HTR-8/SVneo (cell line): Measurements from ENCODE around the gene ATMIN.
A peak's percentile ranks its signal among the peaks of the same experiment; 100 is the strongest.

Source experiments
- DNase-seq: peaks from one replicate; pipeline ENCODE4 v3.0.0; 2011; ENCODE audit warnings: low spot score, mixed read lengths; ENCODE audit not compliant: insufficient read length
- FAIRE-seq: peaks from 2 replicates; lab custom pipeline; 2011; peaks lifted over from hg19 to GRCh38; lab: Jason Lieb, UNC

The ATMIN gene

DNA sequence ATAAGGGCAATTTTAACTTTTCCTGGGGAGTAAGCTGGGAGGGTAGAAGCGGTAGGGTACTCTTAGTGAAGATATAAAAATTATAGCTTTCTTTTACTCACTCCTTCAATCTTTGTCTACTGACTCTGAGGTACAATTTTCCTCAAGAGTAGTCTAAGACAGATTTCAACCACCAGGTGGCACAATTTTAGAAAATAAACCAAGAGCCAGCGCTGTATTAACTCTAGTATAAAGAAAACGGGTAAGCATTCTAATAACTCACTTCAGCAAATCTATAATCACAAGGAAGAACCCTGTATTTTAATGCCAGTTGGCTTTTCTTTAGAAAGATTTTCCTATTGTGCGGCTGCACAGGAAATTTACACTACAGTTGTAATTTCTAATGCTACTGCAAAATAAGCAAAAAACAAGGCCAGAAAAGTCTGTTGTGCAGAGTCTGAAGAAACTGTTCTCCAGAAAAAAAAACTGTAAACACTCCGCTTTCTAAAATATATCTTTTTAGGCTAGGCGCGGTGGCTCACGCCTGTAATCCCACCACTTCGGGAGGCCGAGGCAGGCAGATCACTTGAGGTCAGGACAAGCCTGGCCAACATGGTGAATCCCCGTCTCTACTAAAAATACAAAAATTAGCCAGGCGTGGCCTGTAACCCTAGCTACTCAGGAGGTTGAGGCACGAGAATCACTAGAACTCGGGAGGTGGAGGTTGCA is 30.8 kb upstream of the ATMIN start:
- FAIRE-seq (no peak), DNase-seq (peak; percentile 28)

DNA sequence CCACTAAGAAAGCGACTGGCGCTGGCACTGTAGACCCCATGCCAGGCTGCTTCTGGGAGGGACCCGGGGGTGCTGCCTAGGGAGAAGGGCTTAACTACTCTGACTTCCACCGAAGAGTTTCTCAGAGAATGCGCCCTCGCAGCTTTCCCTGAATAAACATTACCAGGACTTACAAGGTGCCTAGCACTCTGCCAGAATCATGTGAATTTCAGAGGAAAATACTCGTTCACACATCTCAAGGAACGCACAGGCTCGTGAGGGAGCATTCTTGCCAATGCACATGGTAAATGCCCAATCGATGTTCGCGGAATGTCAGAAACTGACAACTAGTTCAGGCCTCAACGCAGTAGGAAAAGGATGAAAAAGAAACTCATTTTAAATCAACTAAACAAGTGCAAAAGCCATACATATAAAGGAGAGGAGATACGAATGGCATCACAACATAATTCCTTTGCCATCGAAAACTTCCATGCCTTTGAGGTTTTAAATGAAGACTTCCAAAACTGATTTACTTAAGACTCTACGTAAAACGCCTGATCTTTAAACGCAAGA is 30.0 kb upstream of the ATMIN start:
- no peak for DNase-seq
- FAIRE-seq, result no peak

DNA sequence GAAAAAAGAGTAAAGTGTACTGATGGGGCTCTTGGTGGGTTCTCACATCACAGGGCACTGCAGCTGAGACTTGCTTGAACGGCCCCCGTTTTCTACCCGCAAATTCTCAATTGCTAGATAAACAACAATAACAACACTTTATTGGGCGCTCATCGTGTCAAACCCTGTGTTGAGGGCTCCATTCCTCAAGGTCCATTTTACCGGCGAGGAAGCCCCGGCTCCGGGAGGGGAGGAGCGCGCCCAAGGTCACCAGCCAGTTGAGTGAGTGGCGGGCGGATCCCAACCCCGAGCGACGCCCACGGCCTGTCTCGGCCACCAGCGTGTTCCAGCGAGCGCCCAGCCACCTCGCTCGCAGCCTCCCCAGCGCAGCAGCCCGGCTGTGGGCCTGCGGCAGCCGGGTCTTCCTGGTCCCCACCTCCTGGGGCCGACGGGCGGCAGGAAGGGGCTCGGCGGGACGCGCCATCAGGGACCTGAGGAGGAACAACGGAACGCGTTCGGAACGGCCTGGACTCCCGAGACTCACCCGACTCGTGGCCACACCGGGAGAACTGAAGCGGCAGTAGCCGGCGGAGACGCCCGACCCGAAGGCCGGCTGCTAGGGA is 29.3 kb upstream of the ATMIN start:
- no peak for FAIRE-seq
- peak; percentile 17 for DNase-seq

DNA sequence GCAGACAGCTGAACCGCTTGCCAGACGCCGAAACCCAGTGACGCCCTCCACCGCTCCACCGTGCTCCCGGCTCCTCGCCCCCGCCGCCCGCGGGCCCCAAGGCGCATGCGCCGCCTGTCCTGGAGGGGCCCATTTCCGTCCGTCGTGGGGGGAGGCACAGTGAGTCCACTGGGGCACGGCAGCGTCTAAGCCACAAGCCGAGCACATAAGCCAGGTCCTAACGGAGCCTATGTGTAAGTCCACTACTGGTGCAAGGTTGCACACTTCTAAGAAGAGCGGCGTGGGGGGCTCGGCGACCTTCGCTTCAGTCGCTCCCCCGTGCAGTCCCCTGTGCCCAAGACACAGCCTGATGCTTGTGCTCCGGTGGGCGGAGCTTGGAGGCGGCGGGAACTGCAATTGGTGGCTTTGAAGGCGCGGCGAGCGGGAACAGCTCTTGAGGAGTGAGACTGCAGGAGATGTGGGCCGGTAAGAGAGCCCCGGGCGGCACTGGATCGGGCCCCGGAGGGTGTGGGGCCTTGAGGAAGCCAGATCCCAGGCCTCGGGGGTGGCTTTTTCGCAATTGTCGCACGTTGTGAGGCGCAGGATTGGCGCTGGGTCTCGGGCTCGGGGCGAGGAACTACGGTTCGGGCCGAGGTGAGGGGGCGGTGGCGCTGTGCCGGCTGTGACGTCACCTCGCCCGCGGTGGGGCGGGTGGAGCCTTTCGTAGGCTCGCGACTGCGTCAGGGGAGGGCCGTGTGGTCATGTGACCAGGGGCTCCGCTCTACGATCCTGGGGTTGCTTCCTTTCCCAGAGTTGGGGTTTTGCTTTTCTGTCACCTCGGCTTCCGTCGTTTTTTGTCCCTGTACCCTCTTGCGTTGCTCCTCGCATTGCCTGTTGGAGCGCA is 28.6 kb upstream of the ATMIN start, which contains the start of the genes CENPN and CMC2:
Gene CENPN, plus strand, starts transcription at position 402 of the 883 bp plus-strand sequence. CDS start 4,726 bp downstream, outside the sequence.
Gene CMC2, minus strand, starts transcription at position 73 of the 883 bp plus-strand sequence. CDS start 9,491 bp downstream, outside the sequence.
- FAIRE-seq, result peak; percentile 90
- peak; percentile 96 for DNase-seq

DNA sequence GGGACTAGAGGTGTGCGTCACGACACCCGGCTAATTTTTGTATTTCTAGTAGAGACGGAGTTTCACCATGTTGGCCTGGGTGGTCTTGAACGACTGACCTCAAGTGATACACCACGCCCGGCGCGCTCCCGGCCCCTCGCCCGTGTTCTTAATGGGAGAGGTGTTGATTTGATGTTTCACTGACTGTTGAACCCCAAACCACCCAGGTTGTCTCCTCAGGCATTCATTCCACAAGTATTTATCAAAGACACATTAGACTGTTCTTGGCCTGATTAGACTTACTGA is 27.2 kb upstream of the ATMIN start:
- FAIRE-seq (no peak), DNase-seq (no peak)

DNA sequence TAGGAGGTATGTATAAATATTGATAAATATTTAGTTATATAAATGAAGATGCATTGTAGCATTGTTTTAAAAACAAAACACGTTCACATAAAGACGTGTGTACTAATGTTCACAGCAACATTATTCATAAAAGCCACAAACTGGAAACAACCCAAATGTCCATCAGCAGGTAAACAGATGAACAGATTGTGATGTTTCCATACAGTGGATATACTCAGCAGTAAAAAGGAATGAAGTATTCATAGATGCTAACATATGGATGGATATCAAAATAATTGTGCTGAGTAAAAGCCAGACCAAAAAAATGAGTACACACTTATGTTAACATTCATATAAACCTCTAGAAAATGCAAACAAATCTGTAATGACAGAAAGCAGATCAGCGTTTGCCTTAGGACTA is 22.7 kb upstream of the ATMIN start:
- FAIRE-seq, result no peak
- no peak for DNase-seq

DNA sequence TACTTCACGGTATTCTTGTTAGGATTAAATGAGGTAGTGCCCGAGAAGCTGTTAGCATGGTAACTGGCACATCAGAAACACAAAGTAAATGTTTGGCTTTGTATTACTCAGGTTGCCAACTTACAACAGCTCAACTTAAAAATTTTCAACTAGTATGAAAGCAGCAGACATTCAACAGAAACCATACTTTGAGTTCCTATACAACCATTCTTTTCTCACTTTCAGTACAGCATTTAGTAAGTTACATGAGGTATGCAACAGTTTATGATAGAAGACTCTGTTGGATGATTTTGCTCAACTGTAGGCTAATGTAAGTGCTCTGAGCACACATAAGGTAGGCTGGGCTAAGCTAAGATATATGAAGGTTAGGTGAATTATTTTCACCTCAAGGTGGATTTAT is 21.0 kb upstream of the ATMIN start:
- DNase-seq (no peak), FAIRE-seq (no peak)

DNA sequence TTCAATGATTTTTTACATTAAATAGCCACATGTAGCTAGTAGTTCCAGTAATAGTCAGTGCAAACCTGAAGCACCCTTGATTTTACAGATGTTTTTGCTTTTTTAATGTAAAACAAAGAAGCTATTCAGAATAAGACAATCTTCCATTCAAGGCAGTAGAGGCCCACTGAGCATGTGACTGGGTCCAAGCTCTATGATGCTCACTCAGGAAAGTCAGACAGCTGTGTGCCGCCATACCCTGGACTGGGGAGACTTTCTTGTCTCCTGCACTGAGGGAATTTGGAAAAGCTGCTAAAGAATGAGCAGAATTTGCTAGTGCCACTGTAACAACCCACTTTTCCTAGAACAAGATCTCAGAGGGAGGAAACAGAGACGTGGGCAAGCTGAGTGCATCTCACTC is 17.1 kb upstream of the ATMIN start:
- FAIRE-seq, result no peak

DNA sequence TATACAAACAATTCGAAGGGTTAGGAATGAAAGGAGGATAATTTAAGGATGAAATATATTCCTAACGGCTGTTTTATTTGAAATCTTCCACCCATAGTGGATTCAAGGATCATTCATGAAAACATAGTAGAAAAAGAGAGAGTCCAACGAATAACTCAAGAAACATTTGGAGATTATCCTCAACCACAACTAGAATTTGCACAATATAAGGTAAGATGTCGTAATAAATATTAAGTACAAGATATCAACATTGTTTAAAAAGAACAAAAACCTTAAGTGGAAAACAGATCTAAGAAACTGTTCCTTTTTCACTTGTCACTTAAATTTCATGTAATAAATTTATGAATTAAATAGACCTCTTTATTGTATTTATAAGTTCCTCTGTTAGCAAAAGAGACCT is 9.2 kb upstream of the ATMIN start:
- FAIRE-seq (no peak), DNase-seq (no peak)

More for the DNA sequence above, 17.1 kb upstream of the ATMIN start:
- no peak for DNase-seq

DNA sequence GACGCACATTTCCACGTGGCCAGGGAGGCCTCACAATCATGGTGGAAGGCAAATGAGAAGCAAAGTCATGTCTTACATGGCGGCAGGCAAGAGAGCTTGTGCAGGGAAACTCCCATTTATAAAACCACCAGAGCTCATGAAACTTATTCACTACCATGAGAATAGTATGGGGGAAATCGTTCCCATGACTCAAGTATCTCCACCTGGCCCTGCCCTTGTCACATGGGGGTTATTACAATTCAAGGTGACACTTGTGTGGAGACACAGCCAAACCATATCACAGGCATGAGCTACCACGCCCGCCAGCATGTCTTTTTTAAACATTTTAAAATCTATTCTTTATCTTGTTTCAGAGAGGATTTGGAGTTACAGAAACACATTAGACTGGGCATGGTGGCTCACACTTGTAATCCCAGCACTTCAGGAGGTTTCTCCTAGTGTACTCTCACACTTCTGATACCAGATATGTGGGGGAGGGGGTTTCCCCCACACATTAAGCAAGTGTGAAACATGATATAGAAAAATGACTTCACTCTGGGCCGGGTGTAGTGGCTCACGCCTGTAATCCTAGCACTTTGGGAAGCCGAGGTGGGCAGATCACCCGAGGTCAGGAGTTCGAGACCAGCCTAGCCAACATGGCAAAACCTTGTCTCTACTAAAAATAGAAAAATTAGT is 5.6 kb upstream of the ATMIN start:
- DNase-seq (no peak), FAIRE-seq (no peak)

DNA sequence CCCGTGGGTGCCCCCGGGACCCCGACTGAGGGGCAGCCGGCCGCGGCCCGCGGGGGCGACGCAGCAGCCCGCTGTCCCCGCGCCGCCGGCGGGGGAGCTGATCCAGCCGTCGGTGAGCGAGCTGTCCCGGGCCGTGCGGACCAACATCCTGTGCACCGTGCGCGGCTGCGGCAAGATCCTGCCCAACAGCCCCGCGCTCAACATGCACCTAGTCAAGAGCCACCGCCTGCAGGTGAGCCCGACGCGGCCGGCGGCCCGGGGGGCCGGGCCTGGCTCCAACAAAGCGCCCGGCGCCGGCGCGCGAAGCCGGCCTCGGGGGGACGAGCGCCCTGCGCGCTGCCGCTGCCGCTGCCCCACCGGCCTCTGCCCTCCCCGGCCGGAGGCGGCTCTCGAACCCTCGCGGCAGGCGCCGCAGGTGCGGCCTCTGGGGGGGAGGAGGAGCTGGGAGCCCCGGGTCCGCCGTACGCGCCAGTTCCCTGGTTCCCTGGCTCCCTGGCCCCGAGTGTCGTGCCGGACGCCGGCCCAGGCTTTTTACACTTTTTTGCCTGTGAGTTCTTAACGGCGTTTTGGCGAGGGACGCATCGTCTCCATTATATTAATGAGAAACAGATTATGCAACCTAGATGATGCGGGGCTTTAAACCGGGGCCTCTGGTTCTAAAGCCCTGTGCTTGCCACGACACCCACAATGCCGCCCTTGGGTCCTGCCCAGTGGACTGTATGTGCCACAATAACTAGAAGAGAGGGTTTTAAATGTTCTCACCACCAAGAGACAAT is 521 bp downstream of the ATMIN start:
- DNase-seq, result peak; percentile 25

DNA sequence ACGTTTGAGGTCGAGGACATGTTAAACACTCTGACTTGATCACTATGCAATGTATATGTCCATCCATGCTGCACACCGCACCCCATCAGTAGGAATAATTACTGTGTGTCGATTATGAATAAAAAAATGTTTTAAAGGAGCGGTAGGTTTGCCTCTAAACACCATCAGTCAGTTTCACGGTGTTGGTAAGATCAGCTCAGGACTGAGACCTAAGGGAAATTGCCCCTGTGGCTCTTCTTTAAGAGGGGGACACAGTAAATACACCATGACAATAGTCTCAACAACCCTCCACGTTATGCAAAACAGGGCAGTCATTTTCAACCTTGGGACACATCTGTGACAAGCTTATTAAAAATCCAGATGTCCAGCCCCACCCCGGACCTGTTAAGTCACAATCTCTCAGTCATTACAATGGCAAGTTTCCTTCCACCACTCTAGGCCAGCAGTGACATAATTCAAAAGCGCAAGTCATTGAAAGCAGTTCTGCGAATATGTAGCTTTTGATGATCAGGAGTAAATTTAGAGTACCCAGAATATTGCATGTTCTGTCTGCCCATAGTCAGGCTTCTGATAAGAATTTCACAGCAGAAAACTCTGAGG is 1.2 kb downstream of the ATMIN start:
- FAIRE-seq, result peak; percentile 51
- no peak for DNase-seq

More for the DNA sequence above, 521 bp downstream of the ATMIN start:
- peak; percentile 23 for FAIRE-seq

DNA sequence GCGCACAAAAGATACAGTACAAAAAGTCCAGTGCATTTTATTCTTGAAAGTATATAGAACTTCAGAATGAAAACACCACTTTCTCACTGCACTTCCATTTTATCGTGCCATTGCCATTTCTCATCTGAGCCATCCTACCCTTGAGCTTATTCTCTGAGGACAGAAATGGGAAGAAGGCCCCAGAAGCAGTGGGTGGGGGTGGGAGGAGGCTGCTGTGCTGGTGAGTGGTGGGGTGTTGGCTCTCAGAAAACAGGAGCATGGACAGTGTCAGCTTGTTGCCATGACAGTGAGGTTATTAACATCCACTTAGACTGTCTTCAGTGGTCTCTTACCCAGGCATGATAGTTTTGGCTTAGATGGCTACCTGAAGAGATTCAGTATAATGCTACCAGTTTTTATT is 4.5 kb downstream of the ATMIN start:
- no peak for DNase-seq
- no peak for FAIRE-seq

DNA sequence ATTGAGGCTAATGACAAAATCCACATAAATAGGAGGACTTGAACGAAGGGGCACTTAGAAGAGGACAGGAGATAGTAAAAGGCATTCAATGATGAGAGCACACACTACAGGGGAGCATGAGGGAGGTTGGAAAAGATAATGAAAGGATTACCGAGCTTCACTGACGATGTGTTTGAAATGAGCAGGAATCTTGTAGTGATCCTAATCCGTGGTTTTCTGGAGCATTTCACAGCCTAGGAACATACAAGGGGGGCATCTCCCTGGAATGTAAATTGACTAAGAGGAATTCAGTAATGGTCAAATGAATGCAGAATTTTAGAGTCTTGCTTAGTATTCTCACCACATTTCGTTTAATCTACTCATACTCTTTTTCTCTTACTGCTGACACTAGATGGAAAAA is 5.2 kb downstream of the ATMIN start:
- DNase-seq (no peak), FAIRE-seq (no peak)

DNA sequence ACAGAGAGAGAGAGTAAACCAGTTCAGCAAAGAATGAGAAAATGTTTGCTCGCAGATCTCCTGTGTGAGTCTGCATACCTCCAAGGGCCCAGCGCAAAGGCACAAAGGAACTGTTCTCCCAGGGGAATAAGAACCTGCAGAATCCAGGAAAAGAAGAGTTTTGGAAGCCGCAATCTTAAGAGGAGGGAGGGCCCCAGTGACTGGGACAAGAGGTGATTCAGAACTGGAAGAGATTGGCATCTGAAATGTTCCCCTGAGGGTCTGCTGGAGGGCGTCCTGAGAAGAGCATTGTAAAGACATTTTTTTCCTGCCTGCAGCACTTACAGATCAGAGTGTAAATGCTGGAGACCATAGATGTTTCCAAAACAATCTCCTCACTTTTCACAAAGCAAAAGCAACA is 6.1 kb downstream of the ATMIN start:
- no peak for DNase-seq
- no peak for FAIRE-seq

DNA sequence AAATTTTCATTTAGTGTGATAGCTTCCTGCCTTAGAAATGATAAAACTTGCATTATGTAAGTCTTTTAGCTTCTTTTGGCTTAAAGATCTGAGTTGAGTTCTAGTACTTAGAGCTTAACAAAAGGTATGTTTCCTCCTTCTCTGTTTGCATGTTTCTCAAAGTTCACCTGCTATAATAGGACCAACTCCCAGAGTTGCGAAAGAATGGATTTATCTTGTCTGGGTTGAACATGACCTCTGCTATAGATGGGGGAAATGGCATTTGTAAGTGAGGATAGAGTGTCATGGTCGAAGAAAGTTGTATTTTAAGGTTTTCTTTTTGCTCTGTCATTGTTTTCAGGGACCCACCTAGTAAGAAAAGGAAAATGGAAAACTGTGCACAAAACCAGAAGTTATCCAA is 7.2 kb downstream of the ATMIN start:
- DNase-seq (no peak), FAIRE-seq (no peak)

DNA sequence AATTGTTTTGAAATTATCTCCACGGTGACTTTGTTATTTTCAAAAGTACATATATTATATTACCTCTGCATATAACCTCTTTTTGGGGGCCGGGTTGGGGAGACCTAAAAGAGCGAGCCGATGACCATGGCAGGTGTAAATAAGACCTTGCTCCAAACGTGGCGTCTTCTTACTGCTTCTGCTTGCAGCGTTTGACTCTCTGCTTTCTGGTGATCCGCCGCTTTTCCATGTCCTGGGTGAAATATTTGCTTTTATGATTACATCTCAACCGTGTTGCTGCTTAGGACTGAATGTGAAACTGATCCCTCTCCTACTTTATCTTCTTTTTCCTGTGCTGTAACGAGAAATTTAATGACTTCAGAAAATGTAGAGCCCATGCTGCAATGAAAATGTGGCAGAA is 18.1 kb downstream of the ATMIN start:
- DNase-seq, result no peak
- no peak for FAIRE-seq

DNA sequence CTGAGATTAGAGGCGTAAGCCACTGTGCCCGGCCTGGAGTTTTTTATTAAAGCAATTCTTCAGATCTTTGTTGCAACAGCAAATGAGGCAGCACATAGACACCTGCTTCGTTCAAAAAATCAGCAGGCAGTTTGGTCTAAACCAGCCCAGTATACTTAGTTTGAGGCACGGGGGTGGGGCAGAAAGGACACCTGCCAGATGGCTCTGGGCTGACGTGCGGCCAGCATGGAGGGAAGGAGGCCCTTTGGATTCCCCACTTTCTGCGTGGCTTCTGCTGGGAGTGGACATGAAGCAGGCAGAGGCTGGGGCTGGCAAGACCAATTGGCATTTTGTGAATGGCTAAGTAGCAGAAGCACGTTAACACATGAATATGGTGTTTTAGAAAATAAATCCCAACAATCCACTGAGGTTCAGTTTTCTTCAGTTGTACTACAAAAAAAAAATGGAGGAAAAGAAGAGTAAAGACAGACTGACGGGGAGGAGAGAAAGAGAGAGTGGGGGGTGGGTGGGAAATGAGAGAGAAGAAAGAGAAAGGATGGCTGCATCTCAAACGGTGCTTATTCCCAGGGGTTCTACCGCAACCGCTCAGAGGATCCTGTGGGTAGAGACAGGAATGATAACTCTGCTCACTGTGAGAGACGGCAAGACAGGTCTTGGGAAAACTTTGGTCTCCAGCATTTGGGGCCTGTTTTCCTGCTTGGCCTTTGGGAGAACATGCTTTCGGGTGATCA is 25.1 kb downstream of the ATMIN start:
- FAIRE-seq (no peak), DNase-seq (no peak)

DNA sequence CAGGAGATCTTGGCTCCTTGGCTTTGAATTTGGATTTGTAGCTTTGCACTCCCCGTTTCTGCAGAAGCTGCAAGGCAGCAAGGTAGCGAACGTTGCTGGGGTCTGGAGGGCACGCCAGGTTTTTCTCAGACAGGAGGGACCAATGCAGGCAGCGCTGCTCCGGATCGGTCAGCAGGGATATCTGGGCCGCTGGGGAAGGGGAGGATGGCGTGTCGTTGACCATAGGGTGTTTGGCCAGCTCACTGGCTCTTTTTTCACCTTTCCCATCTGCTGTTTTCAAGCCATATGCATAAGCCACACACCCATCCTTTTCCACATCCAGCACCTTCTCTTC is 25.6 kb downstream of the ATMIN start:
- DNase-seq (no peak), FAIRE-seq (no peak)
